Cardiac septum (tissue), 1 donor: ENCODE results near the gene PRELP. TPM values are rescaled to one million over a fixed set of nuclear protein-coding genes. Genes with fewer than 3 reads are reported as not detected.
A peak's percentile ranks its signal among the peaks of the same experiment; 100 is the strongest.

Experiments
- DNase-seq: peaks from one replicate; pipeline ENCODE4 v3.0.0-alpha.2; 2020; ENCODE audit warnings: low spot score
- intact Hi-C: fragments of 100-400 bp; cut with DNase I; formaldehyde crosslinking; loops from one replicate; pipeline ENCODE4 v1.14.0; 2022
- total RNA-seq: library from RNA; stranded (reverse); fragmentation: NEBNext Ultra II Directional; extraction: Animal tissue kit (Norgen Biotek cat#: 25700); gene quantifications from one replicate; pipeline ENCODE4 v1.2.1, GENCODE V29; 2021
- donor health status: DM: no; HTN: no; CAD: no.

The PRELP gene
- total RNA-seq, 1 donor from 2014 or later, result 49.7 TPM

DNA sequence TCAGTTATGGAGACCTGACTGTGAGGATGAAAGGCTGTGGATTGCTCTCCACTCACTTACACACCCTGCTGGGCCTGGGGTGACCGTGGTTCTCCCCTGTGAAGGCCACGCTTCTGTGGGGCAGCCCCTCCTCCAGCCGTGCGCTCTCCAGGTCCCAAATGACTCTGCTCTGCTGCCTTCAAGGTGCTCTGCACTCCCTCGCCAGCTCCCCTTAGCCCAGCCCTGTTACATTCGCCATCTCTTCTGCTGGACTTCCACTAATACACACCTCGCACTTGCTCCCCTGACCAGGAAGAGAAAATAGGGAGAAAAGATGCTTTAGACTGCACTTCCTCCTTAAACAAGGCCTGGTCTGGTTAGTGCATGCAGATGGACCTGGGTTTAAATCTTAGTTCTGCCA is 42.9 kb downstream of the PRELP start:
- intact Hi-C loops, result no loop called here
- DNase-seq, result no peak

- DNase-seq, result no peak
- intact Hi-C loops, result no loop called here
These were observed 43.6 kb downstream of the PRELP start for GRCh38 chr1:203519053-203519840.

- intact Hi-C loops, result no loop called here
- no peak for DNase-seq
These were observed 44.3 kb downstream of the PRELP start for GRCh38 chr1:203519896-203520295.

GRCh38 chr1:203520315-203520714 is 44.7 kb downstream of the PRELP start:
- DNase-seq, result no peak
- intact Hi-C loops, result no loop called here

DNA sequence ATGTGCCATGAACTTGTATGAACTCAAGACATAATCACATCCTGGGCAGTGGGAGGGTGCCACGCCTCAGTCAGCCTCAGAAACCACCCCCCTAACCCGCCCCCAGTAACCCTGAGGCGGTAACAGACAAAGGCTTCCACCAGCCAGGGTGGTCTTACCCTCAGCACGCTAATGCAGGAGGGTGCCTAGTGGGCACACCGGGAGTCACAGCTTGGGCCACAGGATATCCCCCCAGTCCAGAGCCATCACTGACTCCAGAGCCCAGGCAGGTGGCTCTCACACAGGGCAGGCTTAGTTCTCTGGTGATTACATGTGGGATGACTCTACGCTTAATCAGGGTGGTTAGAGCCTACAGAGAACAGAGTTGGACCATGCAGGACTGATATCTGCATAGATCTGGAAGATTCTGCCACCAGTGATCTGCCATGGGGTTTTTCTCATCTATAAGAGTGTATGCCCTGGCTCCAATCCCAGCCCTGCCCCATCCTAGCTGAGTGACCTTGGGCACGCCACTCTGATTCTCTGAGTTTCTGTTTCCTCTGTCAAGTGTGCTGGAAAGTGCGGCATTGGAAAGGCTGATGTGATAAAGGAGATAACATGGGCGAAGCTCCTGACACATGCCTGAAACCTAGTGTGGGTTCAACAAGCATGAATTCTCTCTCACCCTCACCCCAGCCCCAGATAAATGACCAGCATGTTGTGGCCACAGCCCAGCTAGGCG is 45.6 kb downstream of the PRELP start:
- intact Hi-C loops, result no loop called here
- no peak for DNase-seq

DNA sequence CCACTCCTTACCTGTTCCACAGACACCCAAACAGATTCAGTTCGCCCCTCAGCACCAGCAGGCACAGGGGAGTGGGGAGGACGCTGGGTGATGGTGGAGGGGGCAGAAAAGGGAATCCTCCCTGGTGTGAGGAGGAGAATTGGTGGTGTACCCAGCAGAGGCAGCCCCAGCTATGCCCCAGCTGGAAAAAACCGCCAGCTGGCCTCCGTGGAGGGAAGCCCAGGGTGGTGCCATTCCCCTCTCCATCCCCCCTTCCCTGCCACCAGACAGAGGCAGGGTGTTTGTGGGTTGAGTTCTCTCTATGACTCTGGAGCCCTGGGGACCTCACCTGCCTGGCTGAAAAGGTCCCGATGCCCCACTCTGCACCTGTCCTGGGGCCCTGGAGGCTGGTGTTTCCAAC is 46.2 kb downstream of the PRELP start:
- DNase-seq, result no peak
- intact Hi-C loops, result no loop called here

GRCh38 chr1:203522237-203522636 is 46.6 kb downstream of the PRELP start:
- no peak for DNase-seq
- intact Hi-C loops, result no loop called here

- peak; percentile 47 for DNase-seq
- intact Hi-C loops, result no loop called here
These were observed 48.1 kb downstream of the PRELP start for GRCh38 chr1:203523667-203524066.

DNA sequence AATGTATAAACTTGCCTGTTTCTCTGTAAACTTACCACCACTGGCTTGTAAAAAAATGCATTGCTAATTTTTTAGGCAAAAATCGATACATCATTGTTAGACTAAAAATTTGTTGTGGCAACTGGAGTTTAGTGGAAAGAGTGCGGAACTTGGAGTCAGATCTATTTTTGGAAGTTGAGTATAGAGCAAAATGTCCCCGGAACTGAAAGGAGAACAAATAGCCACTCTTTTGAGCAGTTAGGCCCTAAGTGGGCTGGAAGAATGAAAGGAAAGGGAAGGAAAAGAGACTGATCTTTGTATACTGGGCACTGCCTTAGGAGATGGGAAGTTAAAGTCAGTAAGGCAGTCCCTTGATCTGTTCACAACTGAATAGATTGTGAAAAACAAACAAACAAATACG is 48.5 kb downstream of the PRELP start:
- no peak for DNase-seq
- intact Hi-C loops, result no loop called here

- intact Hi-C loops, result no loop called here
- no peak for DNase-seq
These were observed 49.2 kb downstream of the PRELP start for GRCh38 chr1:203524824-203525223.

DNA sequence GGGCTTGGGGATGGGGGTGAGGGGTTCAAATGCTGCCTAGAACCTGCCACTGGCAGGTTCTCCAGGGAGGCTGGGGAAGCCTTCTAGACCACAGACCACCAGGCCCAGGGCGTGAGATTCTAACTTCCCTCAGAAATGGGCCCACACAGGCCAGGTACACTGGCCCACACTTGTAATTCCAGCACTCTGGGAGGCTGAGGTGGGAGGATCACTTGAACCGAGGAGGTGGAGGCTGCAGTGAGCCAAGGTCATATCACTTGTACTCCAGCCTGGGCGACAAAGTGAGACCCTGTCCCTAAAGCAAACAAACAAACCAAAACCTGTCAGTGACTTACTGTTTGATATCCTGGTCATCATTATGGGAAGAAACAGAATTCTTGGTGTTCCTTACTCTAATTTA is 50.1 kb downstream of the PRELP start:
- intact Hi-C loops, result no loop called here
- no peak for DNase-seq

DNA sequence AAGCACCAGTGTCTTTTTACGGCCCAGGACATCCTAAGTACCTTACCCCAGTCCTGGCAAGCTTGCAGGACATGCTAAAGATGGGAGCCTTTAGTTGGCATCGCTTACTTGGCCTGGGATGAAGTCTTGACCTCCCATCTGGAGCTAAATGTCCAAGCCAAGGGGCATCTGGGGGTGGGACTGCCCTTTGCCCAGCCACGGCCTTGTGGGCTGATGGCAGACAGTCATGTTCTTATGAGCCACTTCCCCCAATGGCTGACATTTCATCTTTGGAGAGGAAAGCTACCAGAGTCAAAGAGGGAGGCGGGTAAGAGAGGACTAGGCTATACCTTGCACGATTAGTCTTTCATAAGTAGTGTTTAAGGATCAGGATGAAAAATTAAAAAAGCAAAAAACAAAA is 50.5 kb downstream of the PRELP start:
- intact Hi-C loops, result no loop called here
- no peak for DNase-seq

- intact Hi-C loops, result no loop called here
- DNase-seq, result no peak
These were observed 51.0 kb downstream of the PRELP start for GRCh38 chr1:203526572-203526971.

- intact Hi-C loops, result no loop called here
- no peak for DNase-seq
These were observed 51.4 kb downstream of the PRELP start for GRCh38 chr1:203527013-203527412.

DNA sequence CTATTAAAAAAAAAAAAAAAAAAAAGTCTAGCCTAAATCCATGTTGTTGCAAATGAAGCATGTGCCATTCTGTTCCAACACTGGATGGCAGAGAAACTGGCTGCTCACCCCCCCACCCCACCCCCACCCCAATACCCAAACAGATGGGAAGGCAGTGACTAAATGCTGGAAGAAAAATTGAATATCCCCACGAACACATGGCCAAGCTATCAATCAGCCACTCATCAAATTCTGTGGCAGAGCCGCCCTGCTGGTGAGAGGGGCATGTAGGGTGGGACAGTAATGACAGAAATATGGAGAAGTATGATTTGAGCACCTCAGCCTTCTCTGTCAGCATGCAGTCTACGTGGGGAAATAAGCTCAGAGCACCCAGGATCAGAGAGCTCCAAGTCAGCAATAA is 52.5 kb downstream of the PRELP start:
- intact Hi-C loops, result no loop called here

DNA sequence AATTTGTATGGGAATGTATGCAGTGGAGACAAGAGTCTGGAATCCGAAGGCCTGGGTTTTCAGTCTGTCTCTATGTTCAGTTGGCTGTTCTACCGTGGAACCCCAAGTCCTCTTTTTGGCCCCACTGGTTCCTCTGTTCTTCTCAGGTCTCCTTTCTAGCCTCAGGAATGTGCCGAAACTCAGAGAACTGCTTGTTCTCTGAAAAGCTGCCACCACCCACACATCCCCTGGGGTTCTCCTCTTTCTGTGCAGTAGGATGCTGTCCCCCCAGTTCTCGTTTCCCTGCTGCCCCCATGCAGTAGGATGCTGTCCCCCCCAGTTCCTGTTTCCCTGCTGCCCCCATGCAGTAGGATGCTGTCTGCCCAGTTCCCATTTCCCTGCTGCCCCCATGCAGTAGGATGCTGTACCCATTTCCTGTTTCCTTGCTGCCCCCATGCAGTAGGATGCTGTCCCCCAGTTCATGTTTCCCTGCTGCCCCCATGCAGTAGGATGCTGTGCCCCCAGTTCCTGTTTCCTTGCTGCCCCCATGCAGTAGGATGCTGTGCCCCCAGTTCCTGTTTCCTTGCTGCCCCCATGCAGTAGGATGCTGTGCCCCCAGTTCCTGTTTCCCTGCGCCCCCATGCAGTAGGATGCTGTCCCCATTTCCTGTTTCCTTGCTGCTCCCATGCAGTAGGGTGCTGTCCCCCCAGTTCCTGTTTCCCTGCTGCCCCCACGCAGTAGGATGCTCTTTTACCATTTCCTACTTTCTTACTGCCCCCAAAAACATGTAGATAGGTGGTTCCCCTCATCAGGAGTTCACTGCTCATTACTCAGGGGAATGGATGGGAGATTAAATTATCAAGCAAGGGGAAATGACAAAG is 53.6 kb downstream of the PRELP start:
- no peak for DNase-seq
- intact Hi-C loops, result no loop called here

More for the DNA sequence above, 52.5 kb downstream of the PRELP start:
- no peak for DNase-seq

DNA sequence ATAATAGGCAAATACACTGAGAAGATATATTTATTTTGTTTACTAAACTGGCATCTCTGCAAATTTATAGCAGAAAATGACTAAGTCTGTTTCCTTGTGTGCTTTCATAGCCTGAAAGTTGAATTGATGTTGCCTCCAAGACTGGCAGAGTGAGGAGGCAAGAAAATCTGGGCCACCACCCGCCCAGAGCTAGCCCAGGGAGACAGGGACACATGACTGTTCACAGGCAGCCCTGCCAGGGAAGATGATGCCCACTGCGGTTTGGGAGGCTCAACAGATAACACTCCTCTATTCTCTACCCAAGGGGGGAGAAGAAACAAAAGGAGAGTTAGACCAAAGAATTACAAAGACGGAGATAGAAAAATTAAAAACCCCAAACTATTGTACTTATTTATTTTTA is 55.5 kb downstream of the PRELP start:
- intact Hi-C loops, result no loop called here
- no peak for DNase-seq

GRCh38 chr1:203534012-203534411 is 58.4 kb downstream of the PRELP start:
- intact Hi-C loops, result no loop called here
- DNase-seq, result no peak

DNA sequence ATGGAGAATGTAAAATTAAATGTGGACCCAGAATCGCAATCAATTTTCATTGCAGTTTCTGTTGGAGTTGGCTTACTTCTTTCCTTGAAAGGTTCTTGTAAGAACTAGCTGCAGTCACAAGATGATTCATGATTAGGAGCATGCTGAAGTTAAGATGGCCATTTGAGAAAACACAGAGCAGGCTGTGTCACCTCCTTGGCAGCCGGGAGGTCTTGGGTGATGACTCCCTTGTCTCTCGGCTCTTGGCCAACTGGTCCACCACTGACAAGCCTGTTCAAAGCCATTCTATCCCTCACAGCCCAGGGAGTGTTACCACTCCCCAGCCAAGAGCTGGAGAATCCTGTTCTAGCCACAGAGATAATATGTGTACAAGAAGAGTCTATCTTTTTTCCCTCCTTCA is 58.9 kb downstream of the PRELP start:
- no peak for DNase-seq
- intact Hi-C loops, result no loop called here

GRCh38 chr1:203536575-203536974 is 61.0 kb downstream of the PRELP start:
- intact Hi-C loops, result no loop called here
- DNase-seq, result no peak
